Measurements from ENCODE around the gene SEPSECS. TPM values are rescaled to one million over a fixed set of nuclear protein-coding genes. Genes with fewer than 3 reads are reported as not detected.
A peak's percentile ranks its signal among the peaks of the same experiment; 100 is the strongest.

The SEPSECS gene
- total RNA-seq, 1 experiment from 2014 or later: 3.1 TPM

DNA sequence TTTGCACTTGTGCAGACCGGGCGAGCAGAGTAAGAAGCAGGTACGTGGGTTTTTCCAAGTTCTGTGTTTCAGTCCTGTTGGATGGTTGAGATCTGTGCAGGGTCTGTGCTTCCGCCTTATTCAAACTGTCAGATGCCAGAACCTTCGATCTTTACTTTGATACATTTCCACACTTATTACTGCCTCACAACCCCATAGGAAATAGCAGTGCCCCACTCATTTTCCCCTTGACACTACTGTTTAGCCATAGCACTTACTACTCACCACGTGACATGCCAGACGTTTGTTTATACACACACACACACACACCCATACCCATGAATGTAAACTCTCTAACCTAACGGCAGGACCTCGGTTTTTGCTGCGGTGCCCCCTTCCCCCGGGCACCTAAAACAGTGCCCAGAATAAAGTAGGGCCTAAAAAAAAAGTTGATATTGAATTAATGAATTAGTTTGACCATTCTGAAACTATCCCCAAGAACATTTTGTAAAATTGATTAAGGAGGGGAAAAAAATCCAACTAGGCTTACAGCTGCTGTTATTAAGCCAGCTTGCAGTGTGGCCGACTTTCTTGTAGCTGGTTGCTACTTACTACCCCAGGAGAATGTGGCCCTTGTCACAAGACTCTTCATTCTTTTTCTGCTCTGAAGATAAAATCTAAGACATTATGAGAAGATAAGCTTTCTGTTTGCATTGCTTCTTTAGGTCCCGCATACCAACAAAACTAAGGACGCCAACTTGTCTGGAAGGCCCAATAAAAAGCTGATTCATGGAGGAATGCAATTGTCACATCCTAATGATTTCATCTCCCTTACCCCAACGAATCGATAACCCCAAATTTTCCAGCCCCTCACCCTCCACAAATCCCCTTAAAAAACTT, 704 bp upstream of the SEPSECS start:
- DNase-seq (peak; percentile 62), ATAC-seq (peak; percentile 32)
- intact Hi-C loops (cut with micrococcal nuclease): loop anchor here (1.0 to 5.0 kb wide), 3 partner anchors 12 to 151 kb away; partner anchors contain the start of genes PI4K2B and ZCCHC4
- Histone ChIP-seq H3K36me3 (ENCODE audit: low read depth, low read length) (no peaks in the 10 kb centered on the region), H3K27ac (ENCODE audit: low read length) (peak overlapping the region; percentile 83), H3K4me3 (ENCODE audit: low read length) (peak overlapping the region; percentile 87), H4K20me1 (ENCODE audit: low read length) (no peaks in the 10 kb centered on the region), H3K4me2 (ENCODE audit: low read length) (peak overlapping the region; percentile 92), H3K9me3 (ENCODE audit: low read length) (no peaks in the 10 kb centered on the region), H3K9ac (ENCODE audit: low read length) (peak overlapping the region; percentile 79), H3K79me2 (ENCODE audit: low read length) (peaks cover 39% of the 10 kb centered on the region), H3K27me3 (ENCODE audit: low read length) (no peaks in the 10 kb centered on the region), H3F3A (ENCODE audit: low read length, unreplicated experiment) (no peaks in the 10 kb centered on the region), H2AFZ (ENCODE audit: low read length) (peak overlapping the region; percentile 84), H3K4me1 (ENCODE audit: insufficient read depth, low read length) (peaks cover 22% of the 10 kb centered on the region), H3K9me2 (replicated peaks; ENCODE audit: low read length) (no peaks in the 10 kb centered on the region)
- CTCF ChIA-PET: interaction anchor here (0.6 to 2.2 kb wide), 2 partner anchors 13 to 151 kb away, joined by 5 to 8 read pairs; partner anchors contain the start of gene ZCCHC4
- POLR2A ChIA-PET (ENCODE audit: unreplicated experiment): interaction anchor here (1.2 kb wide), 1 partner anchor 151 kb away, joined by 5 read pairs; the partner anchor contains the start of gene ZCCHC4
- TSS peak; percentile 89 for BruUV-seq (replicated peaks)
- TF ChIP-seq EZH2phosphoT487 (IDR thresholded peaks at IDR 0.05; ENCODE audit: borderline replicate concordance, low read length): no peak
- TF ChIP-seq CTCF (conservative IDR thresholded peaks at IDR 0.05; ENCODE audit: low read depth, low read length): no peak
- TF ChIP-seq EZH2 (IDR thresholded peaks at IDR 0.05; ENCODE audit: low read length, unreplicated experiment): no peak

GRCh38 chr4:25158817-25159216, 1.4 kb downstream of the SEPSECS start:
- H3K9me2 ChIP-seq (replicated peaks; ENCODE audit: low read length): no peaks in the 10 kb centered on the region
- H4K20me1 ChIP-seq (ENCODE audit: low read length): no peaks in the 10 kb centered on the region
- H3K4me3 ChIP-seq (ENCODE audit: low read length): peak overlapping the region; percentile 87
- H3K4me1 ChIP-seq (ENCODE audit: insufficient read depth, low read length): peaks cover 22% of the 10 kb centered on the region
- H3K9me3 ChIP-seq (ENCODE audit: low read length): no peaks in the 10 kb centered on the region
- ATAC-seq (no peak), DNase-seq (peak; percentile 17)
- peak overlapping the region; percentile 79 for H3K9ac ChIP-seq (ENCODE audit: low read length)
- H3K27ac ChIP-seq (ENCODE audit: low read length): no peak overlapping the region
- BruUV-seq (replicated peaks): no TSS peak
- ChIA-PET CTCF (no interaction called here), POLR2A (ENCODE audit: unreplicated experiment) (no interaction called here)
- TF ChIP-seq EZH2phosphoT487 (IDR thresholded peaks at IDR 0.05; ENCODE audit: borderline replicate concordance, low read length) (no peak), EZH2 (IDR thresholded peaks at IDR 0.05; ENCODE audit: low read length, unreplicated experiment) (no peak), CTCF (conservative IDR thresholded peaks at IDR 0.05; ENCODE audit: low read depth, low read length) (no peak)
- no peaks in the 10 kb centered on the region for H3K27me3 ChIP-seq (ENCODE audit: low read length)
- H3K4me2 ChIP-seq (ENCODE audit: low read length): peak overlapping the region; percentile 92
- intact Hi-C loops (cut with micrococcal nuclease): loop anchor here (5.0 kb wide), 1 partner anchor 208 kb away; no protein-coding TSS in a partner anchor
- H3K36me3 ChIP-seq (ENCODE audit: low read depth, low read length): no peaks in the 10 kb centered on the region
- no peaks in the 10 kb centered on the region for H3F3A ChIP-seq (ENCODE audit: low read length, unreplicated experiment)
- H3K79me2 ChIP-seq (ENCODE audit: low read length): peaks cover 30% of the 10 kb centered on the region
- peak overlapping the region; percentile 93 for H2AFZ ChIP-seq (ENCODE audit: low read length)
